ENCODE results near the gene WNK1.
A peak's percentile ranks its signal among the peaks of the same experiment; 100 is the strongest.

DNA sequence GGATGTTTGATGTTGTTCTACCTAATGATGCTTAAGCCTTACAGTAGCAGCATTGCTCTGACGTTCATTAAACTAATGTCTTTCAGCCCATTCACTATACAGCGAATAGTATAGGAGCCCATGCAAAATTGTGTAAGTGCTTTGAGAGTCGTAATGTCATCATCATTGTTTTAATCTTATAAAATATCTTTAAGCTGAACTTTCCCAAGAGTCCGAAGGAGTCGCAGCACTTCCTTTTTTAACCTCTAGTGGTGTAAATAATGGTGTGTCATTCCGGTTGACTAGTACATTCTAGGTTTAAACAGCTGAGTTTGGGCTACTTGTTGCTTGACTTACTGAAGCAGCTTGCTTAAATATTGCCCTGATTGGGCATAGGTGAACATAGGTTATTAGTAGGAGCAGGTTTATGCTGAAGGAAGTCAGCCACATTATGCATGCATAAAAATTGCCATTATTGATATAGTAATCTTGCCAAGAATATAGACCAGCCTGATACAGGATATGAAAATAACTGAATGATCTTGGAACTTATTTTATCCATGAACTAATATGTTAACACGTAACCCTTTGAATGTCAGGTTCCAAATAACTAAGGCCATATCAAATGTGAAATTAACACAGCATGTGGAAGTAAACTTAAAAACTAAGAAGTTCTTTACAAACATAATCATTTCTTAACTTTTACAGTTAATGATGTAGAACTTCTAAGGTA lies 2.6 kb downstream of the WNK1 start:
- TF ChIP-seq, protein P1, sequence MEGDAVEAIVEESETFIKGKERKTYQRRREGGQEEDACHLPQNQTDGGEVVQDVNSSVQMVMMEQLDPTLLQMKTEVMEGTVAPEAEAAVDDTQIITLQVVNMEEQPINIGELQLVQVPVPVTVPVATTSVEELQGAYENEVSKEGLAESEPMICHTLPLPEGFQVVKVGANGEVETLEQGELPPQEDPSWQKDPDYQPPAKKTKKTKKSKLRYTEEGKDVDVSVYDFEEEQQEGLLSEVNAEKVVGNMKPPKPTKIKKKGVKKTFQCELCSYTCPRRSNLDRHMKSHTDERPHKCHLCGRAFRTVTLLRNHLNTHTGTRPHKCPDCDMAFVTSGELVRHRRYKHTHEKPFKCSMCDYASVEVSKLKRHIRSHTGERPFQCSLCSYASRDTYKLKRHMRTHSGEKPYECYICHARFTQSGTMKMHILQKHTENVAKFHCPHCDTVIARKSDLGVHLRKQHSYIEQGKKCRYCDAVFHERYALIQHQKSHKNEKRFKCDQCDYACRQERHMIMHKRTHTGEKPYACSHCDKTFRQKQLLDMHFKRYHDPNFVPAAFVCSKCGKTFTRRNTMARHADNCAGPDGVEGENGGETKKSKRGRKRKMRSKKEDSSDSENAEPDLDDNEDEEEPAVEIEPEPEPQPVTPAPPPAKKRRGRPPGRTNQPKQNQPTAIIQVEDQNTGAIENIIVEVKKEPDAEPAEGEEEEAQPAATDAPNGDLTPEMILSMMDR (IDR thresholded peaks at IDR 0.05), result peak; percentile 35 to 59 (median 48)
- TF ChIP-seq POLR2A (IDR thresholded peaks at IDR 0.05), result no peak

Measured in adrenal gland (tissue), 5 donors.